DOHH2 (cell line): Measurements from ENCODE around the gene EPS8.

Source experiments
- EZH2phosphoT487 ChIP-seq: fragments of 200-600 bp; sonication (generic); IDR thresholded peaks from 2 replicates; pipeline ENCODE4 v1.6.1; 2017; ENCODE audit warnings: borderline replicate concordance, mild to moderate bottlenecking, antibody characterized with exemption, low read length, moderate library complexity, mixed read lengths
- TF ChIP-seq, protein P1 (sequence below): fragments of 200-600 bp; sonication (generic); IDR thresholded peaks from one replicate; pipeline ENCODE4 v1.5.1; 2014; ENCODE audit warnings: antibody characterized with exemption, mild to moderate bottlenecking, low read depth, low read length; ENCODE audit not compliant: poor library complexity, severe bottlenecking

DNA sequence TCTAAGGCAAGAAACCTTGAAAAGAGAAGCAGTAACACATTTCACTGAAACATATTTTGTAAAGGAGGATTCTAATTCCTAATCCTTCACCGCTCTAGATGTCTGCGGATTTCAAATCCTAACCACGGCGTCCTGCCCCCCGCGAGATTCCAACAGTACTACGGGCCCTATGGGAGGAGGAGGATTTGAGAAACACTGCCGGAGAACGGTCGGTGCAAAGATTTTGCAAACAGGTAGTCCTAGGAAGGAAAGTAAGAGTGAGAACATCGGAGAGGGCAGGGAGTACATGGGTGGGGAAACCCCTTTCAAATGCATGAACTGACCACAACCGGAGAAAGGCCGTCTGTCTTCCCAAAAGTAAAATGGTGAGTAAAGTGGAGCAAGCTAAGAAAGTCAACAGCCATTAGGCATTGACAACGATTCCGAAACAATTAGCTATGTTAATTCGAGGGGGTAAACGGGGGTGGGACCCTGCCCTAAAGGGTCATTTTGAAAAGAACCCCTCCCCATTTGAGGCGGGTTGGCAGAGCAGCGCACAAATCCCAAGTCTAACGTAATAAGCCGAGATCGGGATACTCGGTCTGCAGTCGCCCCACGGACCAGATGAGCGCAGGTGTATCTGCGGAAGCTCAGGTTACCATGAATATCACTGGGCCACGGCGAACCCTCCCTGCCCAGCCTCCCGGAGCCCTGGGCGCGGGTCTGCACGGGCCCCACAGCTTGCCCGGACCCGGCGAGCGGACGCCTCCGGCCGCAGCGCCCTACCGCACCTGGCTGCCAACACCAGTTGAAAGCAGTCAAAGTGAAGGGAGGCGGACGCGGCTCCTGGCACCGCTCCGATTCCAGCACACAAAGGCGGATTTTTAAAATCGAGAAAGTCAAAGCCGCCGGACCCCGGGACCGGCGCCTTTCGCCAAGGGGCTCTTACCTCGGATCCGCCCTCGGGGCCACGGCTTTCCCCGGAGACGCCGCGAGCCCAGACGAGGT, 662 bp downstream of the EPS8 start:
- TF ChIP-seq, protein P1, sequence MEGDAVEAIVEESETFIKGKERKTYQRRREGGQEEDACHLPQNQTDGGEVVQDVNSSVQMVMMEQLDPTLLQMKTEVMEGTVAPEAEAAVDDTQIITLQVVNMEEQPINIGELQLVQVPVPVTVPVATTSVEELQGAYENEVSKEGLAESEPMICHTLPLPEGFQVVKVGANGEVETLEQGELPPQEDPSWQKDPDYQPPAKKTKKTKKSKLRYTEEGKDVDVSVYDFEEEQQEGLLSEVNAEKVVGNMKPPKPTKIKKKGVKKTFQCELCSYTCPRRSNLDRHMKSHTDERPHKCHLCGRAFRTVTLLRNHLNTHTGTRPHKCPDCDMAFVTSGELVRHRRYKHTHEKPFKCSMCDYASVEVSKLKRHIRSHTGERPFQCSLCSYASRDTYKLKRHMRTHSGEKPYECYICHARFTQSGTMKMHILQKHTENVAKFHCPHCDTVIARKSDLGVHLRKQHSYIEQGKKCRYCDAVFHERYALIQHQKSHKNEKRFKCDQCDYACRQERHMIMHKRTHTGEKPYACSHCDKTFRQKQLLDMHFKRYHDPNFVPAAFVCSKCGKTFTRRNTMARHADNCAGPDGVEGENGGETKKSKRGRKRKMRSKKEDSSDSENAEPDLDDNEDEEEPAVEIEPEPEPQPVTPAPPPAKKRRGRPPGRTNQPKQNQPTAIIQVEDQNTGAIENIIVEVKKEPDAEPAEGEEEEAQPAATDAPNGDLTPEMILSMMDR = no peak
- TF ChIP-seq EZH2phosphoT487 = no peak
